Measurements from ENCODE around the gene KCNAB3.

- no peak for TF ChIP-seq AFF1 (IDR thresholded peaks at IDR 0.05; ENCODE audit: low read depth in 1 of 2, partially characterized antibody in 2 of 2)
- TF ChIP-seq EZH2 (IDR thresholded peaks at IDR 0.05; ENCODE audit: borderline replicate concordance, low read depth, low read length) = no peak
- no peak for TF ChIP-seq ATF3 (IDR thresholded peaks at IDR 0.05)
- no peak for TF ChIP-seq ATF3 (CRISPR knock-in tag; conservative IDR thresholded peaks at IDR 0.05)
- TF ChIP-seq CTCF (IDR thresholded peaks at IDR 0.05 in 2 of 3, conservative IDR thresholded peaks at IDR 0.05 in 1 of 3; ENCODE audit: insufficient read depth in 2 of 3, low read depth in 1 of 3, low read length in 3 of 3) = no peak
- TF ChIP-seq ELF4 (CRISPR knock-in tag; IDR thresholded peaks at IDR 0.05) = no peak
- TF ChIP-seq CHD7 (IDR thresholded peaks at IDR 0.05; ENCODE audit: low read depth, low read length) = no peak
- no peak for TF ChIP-seq SIRT6 (IDR thresholded peaks at IDR 0.05; ENCODE audit: low read depth, low read length)
- no peak for TF ChIP-seq MTF1 (CRISPR knock-in tag; IDR thresholded peaks at IDR 0.05; ENCODE audit: borderline replicate concordance)
- TF ChIP-seq ZNF282 (CRISPR knock-in tag; IDR thresholded peaks at IDR 0.05) = no peak
- no peak for TF ChIP-seq SP2 (IDR thresholded peaks at IDR 0.05; ENCODE audit: extremely low read depth, low read depth, low read length, poor library complexity, severe bottlenecking)
- TF ChIP-seq SREBF2 (CRISPR knock-in tag; IDR thresholded peaks at IDR 0.05) = no peak
Measured at GRCh38 chr17:7884581-7885366, 44.9 kb downstream of the KCNAB3 start.

Data from K562 (cell line).